Adrenal gland (tissue), 12 donors: ENCODE results near the gene MOB2. TPM values are rescaled to one million over a fixed set of nuclear protein-coding genes. Genes with fewer than 3 reads are reported as not detected.

Experiments used
- DNase-seq, 7 donors: peaks; one replicate each; pipeline ENCODE4 v3.0.0-alpha.2; 2019 to 2020
- H3K27ac ChIP-seq, 5 donors: fragments of 200-600 bp; sonication (generic) in 4 of 5; 1 replicate in 3 of 5; 2 replicates in 2 of 5; pipeline versions ENCODE4 v1.5.1 to v1.8.0; 2016 to 2020; ENCODE audit warnings: mild to moderate bottlenecking in 1 of 5
- H3K27me3 ChIP-seq: fragments of 200-600 bp; 2 replicates; pipeline ENCODE4 v1.8.0; 2021
- H3K36me3 ChIP-seq, 2 donors: fragments of 200-600 bp; replicated peaks in 1 of 2; 1 replicate in 1 of 2; 2 replicates in 1 of 2; pipeline versions ENCODE4 v1.5.1 to v1.8.0; 2018 to 2022
- H3K4me1 ChIP-seq, 2 donors: fragments of 200-600 bp; replicated peaks in 1 of 2; 1 replicate in 1 of 2; 2 replicates in 1 of 2; pipeline versions ENCODE4 v1.5.1 to v1.8.0; 2018 to 2021
- H3K4me3 ChIP-seq, 4 donors: fragments of 200-600 bp; sonication (generic) in 3 of 4; one replicate each; pipeline ENCODE4 v1.5.1; 2016 to 2018
- H3K9me3 ChIP-seq, 3 donors: fragments of 200-600 bp; sonication (generic) in 1 of 3; replicated peaks in 1 of 3; 1 replicate in 2 of 3; 2 replicates in 1 of 3; pipeline versions ENCODE4 v1.5.1 to v1.8.0; 2016 to 2021
- POLR2A ChIP-seq, 2 donors: fragments of 450-650 bp; IDR thresholded peaks; one replicate each; pipeline ENCODE4 v1.6.1; 2017; ENCODE audit warnings: antibody characterized with exemption in 2 of 2, mild to moderate bottlenecking in 2 of 2, moderate library complexity in 1 of 2
- WGBS, 4 donors: extraction: QIAGEN DNeasy Blood & Tissue Kit in 2 of 4; methylation state at CpG; one replicate each; pipeline versions ENCODE4 v1.1.5 to v1.1.7; 2013 to 2017; 5-methylcytosine and 5-hydroxymethylcytosine counted together
- intact Hi-C, 2 donors: fragments of 100-400 bp; cut with DNase I; formaldehyde crosslinking; loops; one replicate each; pipeline versions ENCODE4 v1.14.1 to v1.15.0; 2022 to 2023
- polyA plus RNA-seq, 3 donors: library from polyadenylated mRNA; stranded (reverse); fragments of 200-250 nt in 2 of 3; fragments of 350-450 nt in 1 of 3; fragmentation: Illumina TruSeq in 1 of 3; extraction: RNeasy Lipid Tissue Mini Kit (QIAGEN cat#74804) in 1 of 3; gene quantifications; one replicate each; pipeline ENCODE4 v1.2.3, GENCODE V29; 2013 to 2014
- total RNA-seq, 9 donors: library from RNA; depleted of rRNA in 4 of 9; stranded (reverse); fragments of >200 nt in 4 of 9; fragments of 120-200 nt in 1 of 9; fragmentation: NEBNext Ultra II Directional in 1 of 9; extraction: Animal tissue kit (Norgen Biotek cat#: 25700) in 1 of 9; gene quantifications; one replicate each; pipeline versions ENCODE4 v1.1.0 to v1.2.4, GENCODE V29; 2013 to 2023
- TF ChIP-seq, protein P1 (sequence below), 6 experiments: fragments of 450-650 bp in 4 of 6; fragments of 200-600 bp in 2 of 6; sonication (generic) in 1 of 6; IDR thresholded peaks; 1 replicate in 5 of 6; 2 replicates in 1 of 6; pipeline versions ENCODE4 v1.5.1 to v1.8.0; 2016 to 2021; ENCODE audit warnings: antibody characterized with exemption in 6 of 6, mild to moderate bottlenecking in 2 of 6, moderate library complexity in 1 of 6
- donor health status: healthy with polysubstance abuse.
- donor health status: Bipolar disorder and iron deficiency.
- donor health status: DM: yes; HTN: yes; CAD: no.
- donor health status: DM: no; HTN: no; CAD: no.
- donor health status: DM: no; HTN: no; CAD: no.
- donor health status: DM: yes; HTN: yes; CAD: no.

Gene MOB2
- total and polyA plus RNA-seq, 12 donors, result 11.2 to 43.3 (median 30.6) TPM

DNA sequence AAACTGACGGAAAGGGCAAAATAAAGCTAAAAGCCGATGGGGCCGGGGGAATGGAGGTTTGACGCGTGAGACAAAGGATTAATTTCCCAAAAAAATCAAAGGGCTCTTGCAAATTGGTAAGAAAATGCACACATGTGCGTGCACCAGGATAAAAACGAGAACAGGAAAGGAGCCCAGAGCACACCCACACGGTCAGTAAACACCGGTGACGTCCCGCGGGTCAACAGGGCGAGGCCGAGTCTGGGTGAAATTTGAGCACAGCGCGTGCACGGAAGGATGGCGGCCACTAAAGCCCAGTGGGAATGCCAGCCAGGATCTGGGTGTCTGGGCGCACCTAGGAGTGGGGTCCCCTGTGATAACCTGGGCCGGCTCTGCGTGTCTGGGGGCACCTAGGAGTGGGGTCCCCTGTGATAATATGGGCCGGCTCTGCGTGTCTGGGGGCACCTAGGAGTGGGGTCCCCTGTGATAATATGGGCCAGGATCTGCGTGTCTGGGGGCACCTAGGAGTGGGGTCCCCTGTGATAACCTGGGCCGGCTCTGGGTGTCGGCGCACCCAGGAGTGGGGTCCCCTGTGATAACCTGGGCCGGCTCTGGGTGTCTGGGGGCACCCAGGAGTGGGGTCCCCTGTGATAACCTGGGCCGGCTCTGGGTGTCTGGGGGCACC is 52.5 kb downstream of the MOB2 start:
- H3K9me3 ChIP-seq, result no peaks in the 10 kb centered on the region
- WGBS, 4 donors, result 77 to 87% (median 83%) methylated on average over 18 to 29 of the region's 29 CpGs
- no peak overlapping the region for H3K4me3 ChIP-seq
- H3K4me1 ChIP-seq, result no peaks in the 10 kb centered on the region
- H3K36me3 ChIP-seq, result no peaks in the 10 kb centered on the region
- peaks cover 5% of the 10 kb centered on the region for H3K27me3 ChIP-seq
- H3K27ac ChIP-seq, result no peak overlapping the region
- TF ChIP-seq POLR2A (IDR thresholded peaks at IDR 0.05), result no peak
- TF ChIP-seq, protein P1, sequence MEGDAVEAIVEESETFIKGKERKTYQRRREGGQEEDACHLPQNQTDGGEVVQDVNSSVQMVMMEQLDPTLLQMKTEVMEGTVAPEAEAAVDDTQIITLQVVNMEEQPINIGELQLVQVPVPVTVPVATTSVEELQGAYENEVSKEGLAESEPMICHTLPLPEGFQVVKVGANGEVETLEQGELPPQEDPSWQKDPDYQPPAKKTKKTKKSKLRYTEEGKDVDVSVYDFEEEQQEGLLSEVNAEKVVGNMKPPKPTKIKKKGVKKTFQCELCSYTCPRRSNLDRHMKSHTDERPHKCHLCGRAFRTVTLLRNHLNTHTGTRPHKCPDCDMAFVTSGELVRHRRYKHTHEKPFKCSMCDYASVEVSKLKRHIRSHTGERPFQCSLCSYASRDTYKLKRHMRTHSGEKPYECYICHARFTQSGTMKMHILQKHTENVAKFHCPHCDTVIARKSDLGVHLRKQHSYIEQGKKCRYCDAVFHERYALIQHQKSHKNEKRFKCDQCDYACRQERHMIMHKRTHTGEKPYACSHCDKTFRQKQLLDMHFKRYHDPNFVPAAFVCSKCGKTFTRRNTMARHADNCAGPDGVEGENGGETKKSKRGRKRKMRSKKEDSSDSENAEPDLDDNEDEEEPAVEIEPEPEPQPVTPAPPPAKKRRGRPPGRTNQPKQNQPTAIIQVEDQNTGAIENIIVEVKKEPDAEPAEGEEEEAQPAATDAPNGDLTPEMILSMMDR (IDR thresholded peaks at IDR 0.05), result no peak
- intact Hi-C loops, result no loop called here
- no peak for DNase-seq

DNA sequence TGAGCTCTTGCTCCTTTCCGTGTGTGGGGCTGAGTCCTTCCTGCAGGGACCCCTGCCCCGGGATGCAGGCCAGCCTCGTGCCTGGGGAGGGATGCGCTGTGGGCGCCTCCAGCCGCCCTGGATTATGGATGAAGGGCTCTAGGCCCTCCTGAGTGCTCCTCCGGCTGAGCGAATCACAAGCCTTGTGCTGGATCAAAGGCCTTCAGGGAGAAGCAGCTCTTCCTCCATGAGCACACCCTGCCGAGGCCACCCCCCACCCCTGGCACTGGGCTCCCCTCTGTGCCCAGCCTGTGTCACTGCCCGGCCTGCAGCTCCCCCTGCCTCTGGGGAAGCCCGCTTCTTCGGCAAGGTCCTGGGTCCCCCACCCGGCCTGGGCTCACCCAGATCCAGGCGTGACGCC is 53.0 kb downstream of the MOB2 start:
- intact Hi-C loops, result no loop called here
- Histone ChIP-seq H3K9me3 (no peaks in the 10 kb centered on the region), H3K27me3 (peaks cover 5% of the 10 kb centered on the region), H3K4me3 (no peak overlapping the region), H3K27ac (no peak overlapping the region), H3K4me1 (no peaks in the 10 kb centered on the region), H3K36me3 (no peaks in the 10 kb centered on the region)
- 72 to 95% (median 76%) methylated on average over 7 to 15 of the region's 15 CpGs for WGBS, 4 donors
- DNase-seq, result no peak
- no peak for TF ChIP-seq POLR2A (IDR thresholded peaks at IDR 0.05)
- TF ChIP-seq, protein P1 (IDR thresholded peaks at IDR 0.05), result no peak

DNA sequence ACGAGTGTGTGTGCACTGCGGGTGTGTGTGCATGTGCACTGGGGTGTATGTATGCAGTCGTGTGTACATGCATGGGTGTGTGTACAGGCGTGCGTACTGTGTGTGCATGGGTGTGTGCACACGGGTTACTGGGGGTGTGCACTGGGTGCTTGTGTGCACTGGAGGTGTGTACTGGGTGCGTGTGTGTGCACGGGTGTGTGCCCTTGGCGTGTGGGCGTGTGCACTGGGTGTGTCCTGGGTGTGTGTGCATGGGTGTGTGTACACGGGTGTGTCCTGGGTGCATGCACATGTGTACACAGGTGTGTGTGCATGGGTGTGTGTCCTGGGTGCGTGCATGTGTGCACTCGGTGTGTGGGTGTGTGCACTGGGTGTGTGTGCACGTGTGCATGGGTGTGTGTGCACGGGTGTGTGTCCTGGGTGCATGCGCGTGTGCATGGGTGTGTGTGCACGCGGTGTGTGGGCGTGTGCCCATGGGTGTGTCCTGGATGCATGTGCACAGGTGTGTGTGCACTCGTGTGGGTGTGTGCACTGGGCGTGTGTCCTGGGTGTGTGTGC is 57.7 kb downstream of the MOB2 start:
- Histone ChIP-seq H3K27ac (no peak overlapping the region), H3K4me3 (no peak overlapping the region), H3K27me3 (no peaks in the 10 kb centered on the region), H3K9me3 (no peaks in the 10 kb centered on the region), H3K4me1 (no peaks in the 10 kb centered on the region), H3K36me3 (no peaks in the 10 kb centered on the region)
- DNase-seq, result no peak
- intact Hi-C loops, result no loop called here
- TF ChIP-seq POLR2A (IDR thresholded peaks at IDR 0.05), result no peak
- TF ChIP-seq, protein P1 (IDR thresholded peaks at IDR 0.05), result no peak
- 88 to 93% (median 91%) methylated on average over 22 of the region's 22 CpGs for WGBS, 4 donors

DNA sequence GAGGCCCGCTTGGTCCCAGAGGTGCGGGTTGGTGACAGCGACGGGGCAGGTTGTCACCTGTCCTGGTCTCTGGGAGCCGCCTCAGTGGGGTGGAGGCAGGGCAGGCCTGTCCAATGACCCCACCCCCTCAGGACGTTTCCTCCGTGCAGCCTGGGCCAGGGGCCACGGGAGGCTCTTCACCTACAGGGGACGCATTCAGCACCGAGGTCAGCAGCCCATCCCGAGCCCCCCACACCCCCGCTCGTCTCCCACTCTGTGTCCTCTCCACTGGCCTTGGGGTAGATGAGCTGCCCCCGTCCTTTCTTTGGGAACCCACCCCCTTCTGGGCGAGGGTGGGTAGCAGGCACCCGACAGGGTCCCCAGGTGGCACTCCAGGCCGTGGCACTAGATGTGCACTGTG is 61.1 kb downstream of the MOB2 start:
- H3K27me3 ChIP-seq, result no peaks in the 10 kb centered on the region
- no peak for DNase-seq
- no peak overlapping the region for H3K4me3 ChIP-seq
- no peaks in the 10 kb centered on the region for H3K4me1 ChIP-seq
- TF ChIP-seq POLR2A (IDR thresholded peaks at IDR 0.05), result no peak
- TF ChIP-seq, protein P1 (IDR thresholded peaks at IDR 0.05), result no peak
- H3K36me3 ChIP-seq, result no peaks in the 10 kb centered on the region
- WGBS, 4 donors, result 64 to 80% (median 73%) methylated on average over 5 to 17 of the region's 17 CpGs
- intact Hi-C loops, result no loop called here
- no peaks in the 10 kb centered on the region for H3K9me3 ChIP-seq
- no peak overlapping the region for H3K27ac ChIP-seq
